Measurements from ENCODE around the gene ADAMTSL1.

GRCh38 chr9:18896004-18896403 is 422.1 kb downstream of the ADAMTSL1 start:
- no peak for TF ChIP-seq CTCF (IDR thresholded peaks at IDR 0.05)
- TF ChIP-seq POLR2AphosphoS5 (IDR thresholded peaks at IDR 0.05) = no peak
- TF ChIP-seq EP300 (IDR thresholded peaks at IDR 0.05) = no peak
